Hematopoietic multipotent progenitor cell treated with erythropoietin and hydrocortisone succinate and interleukin-3 and kit ligand, for 17 days (in vitro differentiated cells): Measurements from ENCODE around the gene ENPP1.

Experiments
- DNase-seq: peaks from one replicate; pipeline ENCODE4 v3.0.0-alpha.2; 2015; ENCODE audit warnings: low spot score

Gene ENPP1

GRCh38 chr6:131916847-131917246, 109.0 kb downstream of the ENPP1 start:
- no peak for DNase-seq

- DNase-seq: no peak
Measured at GRCh38 chr6:131917318-131917717, 109.5 kb downstream of the ENPP1 start.

GRCh38 chr6:131917763-131918649, 110.2 kb downstream of the ENPP1 start:
- no peak for DNase-seq

- no peak for DNase-seq
Measured at GRCh38 chr6:131918650-131919355, 111.0 kb downstream of the ENPP1 start.

GRCh38 chr6:131920656-131921055, 112.8 kb downstream of the ENPP1 start:
- no peak for DNase-seq

- peak; percentile 57 for DNase-seq
Measured at GRCh38 chr6:131923356-131923755, 115.5 kb downstream of the ENPP1 start.

- DNase-seq: no peak
Measured at GRCh38 chr6:131924881-131925474, 117.2 kb downstream of the ENPP1 start.

GRCh38 chr6:131929264-131929663, 121.4 kb downstream of the ENPP1 start:
- no peak for DNase-seq

GRCh38 chr6:131929976-131930375, 122.2 kb downstream of the ENPP1 start:
- DNase-seq: no peak

GRCh38 chr6:131931063-131931750, 123.4 kb downstream of the ENPP1 start:
- DNase-seq: no peak

GRCh38 chr6:131936156-131936555, 128.3 kb downstream of the ENPP1 start:
- no peak for DNase-seq

- DNase-seq: no peak
Measured at GRCh38 chr6:131937226-131937625, 129.4 kb downstream of the ENPP1 start.

- DNase-seq: no peak
Measured at GRCh38 chr6:131937703-131938631, 130.1 kb downstream of the ENPP1 start.
